ELF-1 (cell line): Measurements from ENCODE around the gene ADAP1.
"Not testable (repeated sequence)": the region's sequence is repeated elsewhere in the genome, so short reads cannot be mapped to it uniquely, and the experiment has no call there.

Experiments used
- DNase-seq: peaks from one replicate; pipeline ENCODE4 v3.0.0-alpha.2; 2016; ENCODE audit warnings: low read depth, low spot score

The ADAP1 gene

DNA sequence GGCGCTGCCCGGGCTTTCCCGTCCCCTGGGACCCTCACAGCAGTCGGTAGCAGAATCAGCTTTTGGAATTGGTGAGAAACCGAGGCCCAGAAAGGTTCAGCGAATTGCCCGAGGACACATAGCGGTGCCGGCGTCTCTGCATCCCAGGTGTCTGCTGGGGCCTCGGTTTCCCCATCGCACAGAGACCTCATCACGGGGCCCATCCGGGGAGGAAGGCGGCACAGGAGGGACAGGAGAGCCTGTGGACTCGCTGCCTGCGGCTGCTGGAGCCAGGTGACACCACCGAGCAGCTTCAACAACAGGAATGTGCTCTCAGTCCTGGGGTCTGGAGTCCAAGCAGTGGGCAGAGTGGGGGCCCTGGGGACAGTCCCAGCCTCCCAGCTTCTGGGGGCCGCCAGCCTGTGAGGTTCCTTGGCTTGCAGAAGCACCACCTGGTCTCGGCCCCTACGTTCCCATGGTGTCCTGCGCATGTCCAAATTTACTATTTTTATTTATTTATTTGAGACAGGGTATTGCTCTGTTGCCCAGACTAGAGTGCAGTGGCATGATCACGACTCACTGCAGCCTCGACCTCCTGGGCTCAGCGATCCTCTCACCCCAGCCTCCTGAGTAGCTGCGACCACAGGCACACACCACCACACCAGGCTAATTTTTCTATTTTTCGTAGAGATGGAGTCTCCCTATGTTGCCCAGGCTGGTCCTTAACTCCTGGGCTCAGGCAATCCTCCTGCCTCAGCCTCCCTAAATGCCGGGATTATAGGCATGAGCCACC lies 21.4 kb upstream of the ADAP1 start:
- DNase-seq: no peak

DNA sequence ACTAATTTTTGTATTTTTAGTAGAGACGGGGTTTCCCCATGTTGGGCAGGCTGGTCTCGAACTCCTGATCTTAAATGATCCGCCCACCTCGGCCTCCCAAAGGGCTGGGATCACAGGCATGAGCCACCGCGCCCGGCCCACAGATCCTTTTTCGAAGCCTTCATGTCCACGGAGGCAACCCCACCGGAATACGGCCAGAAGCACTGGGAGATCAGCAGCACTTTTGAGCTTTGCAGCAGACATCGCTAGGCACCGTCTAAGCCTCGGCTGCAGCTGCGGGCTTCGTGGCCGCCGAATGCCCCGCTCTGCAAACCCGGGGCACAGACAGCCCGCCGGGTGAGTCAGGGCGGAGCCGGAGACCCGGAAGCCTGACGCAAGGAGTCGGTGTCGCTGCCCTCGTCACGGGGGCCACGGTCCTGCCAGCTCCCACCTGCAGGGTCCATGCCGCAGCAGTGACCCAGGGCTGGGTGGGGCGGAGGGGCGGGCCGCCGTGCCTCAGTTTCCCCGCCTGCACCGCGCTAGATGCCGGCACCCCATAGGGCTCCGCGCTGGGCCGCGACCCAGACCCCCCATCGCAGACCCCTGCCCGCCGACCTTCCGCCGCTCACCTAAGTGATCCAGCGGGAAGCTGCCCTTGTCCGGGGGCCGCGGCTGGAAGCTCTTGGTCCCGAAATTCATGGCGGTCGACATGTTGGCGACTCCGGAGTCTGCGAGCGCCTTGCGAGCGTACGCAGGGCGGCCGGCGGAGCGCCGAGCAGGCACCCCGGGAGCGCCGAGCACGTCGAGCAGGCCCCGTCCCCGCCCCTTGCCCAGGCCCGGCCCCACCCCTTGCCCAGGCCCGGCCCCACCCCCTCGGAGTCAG lies 20.6 kb upstream of the ADAP1 start, which contains the start of gene COX19:
TSS of gene COX19 (minus strand) at position 730 of the 862 bp plus-strand sequence. CDS start at position 690, 40 bp downstream.
- peak; percentile 82 for DNase-seq

DNA sequence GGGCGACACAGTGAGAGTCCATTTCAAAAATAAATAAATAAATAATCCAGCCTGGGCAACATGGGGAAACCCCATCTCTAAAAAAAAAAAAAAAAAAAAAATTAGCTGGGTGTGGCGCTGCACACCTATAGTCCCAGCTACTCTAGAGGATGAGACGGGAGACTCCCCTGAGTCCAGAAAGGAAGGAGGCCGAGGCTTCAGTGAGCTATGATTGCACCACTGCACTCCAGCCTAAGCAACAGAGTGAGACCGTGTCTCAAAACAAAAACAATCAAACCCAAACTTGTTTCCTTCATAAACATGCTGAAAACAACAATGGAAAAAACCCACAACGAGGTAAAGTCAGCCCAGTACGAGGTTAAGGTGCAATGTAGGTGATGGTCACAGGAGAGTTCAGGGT lies 19.7 kb upstream of the ADAP1 start:
- no peak for DNase-seq

DNA sequence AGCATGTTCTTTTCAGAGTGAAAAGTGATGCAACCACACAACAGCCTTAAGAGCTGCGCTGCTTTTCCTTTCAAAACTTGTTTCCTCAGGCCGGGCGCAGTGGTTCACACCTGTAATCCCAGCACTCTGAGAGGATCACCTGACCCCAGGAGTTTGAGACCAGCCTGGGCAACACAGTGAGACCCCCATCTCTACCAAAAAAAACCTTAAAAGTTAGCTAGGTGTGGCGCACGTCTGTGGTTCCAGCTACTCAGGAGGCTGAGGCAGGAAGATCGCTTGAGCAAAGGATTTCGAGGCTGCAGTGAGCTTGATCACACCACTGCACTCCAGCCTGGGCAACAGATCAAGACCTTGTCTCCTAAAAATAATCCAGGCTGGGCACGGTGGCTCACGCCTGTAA lies 18.8 kb upstream of the ADAP1 start:
- no peak for DNase-seq

DNA sequence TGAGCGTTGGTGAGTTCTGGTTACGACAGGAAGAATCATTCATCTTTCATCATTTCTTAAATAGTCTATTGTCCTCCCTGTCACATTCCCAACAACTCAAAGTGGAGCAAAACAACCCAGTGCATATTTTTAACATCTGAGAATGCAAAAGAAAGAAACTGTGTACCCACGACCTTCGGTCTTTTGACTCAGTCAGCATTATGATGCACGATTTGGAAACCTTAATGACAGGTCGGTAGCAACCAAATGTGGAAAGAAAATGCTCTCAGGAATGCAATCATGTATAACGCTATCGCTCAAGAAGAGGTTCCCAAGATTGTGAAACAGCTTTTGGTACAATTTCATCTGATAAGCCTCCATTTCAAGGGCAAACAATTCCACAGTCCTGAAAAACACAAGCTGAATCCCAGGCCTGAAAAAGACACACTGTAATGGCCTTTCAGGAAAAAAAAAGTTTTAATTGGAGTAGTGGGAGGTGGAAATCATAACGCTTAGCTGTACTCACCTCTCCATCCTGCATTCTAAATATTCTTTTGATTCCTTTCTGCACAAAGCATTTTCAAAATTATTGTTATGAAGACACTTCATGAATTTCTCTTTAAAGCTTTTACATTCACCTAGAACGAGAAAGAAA lies 18.3 kb upstream of the ADAP1 start:
- no peak for DNase-seq

DNA sequence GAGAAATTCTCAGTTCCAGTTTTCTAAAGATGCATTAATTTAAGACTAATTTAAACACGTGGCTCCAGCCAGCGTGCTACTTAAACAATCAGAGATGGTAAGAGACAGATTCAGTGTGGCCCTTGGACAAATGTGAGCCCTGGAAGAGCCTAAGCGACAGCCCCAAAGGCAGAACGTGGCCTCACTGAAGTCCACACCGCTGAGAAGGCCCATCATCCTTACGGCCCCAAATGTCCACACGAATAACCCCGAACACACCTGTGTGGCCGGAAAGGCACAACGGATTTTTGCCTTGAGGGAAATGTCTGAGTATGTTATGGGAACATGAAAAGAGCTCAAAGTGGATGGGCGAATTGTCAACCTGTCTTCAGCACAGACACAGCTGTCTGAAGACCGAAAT lies 17.6 kb upstream of the ADAP1 start:
- DNase-seq: no peak

DNA sequence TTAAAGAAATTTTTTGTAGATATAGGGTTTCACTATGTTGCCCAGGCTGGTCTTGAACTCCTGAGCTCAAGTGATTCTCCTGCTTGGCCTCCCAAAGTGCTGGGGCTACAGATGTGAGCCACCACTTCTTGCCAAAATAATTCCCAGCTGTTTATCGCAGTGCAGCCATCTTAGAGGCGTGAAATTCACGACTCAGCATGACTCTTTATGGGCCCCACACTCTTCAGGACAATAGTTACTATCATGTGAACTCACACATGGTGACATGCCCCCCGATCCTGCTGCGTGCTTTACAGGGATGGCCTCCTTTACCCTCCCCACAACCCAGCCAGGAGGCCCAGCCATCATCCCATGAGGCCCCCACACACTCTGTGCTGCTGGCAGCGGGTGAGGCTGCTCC lies 16.3 kb upstream of the ADAP1 start:
- DNase-seq: no peak

DNA sequence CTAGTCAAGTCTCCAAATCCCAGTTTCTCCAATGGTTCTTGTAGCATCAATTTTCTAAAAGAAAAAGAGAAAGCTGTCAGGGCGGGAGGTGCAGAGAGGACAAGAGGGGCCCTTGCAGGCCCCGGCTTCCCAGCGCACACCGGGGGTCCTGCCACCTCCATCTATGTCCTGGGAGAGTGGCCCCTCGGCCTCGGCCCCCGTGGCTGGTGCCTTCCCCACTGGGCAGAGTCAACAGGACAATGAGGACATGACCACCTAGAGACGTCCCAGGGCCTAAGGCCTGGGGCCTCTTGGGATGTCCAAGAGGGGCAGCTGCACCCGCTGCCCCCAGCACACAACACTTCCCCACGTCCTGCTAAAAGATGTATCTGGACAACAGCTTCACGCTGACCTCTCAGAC lies 14.9 kb upstream of the ADAP1 start:
- no peak for DNase-seq

DNA sequence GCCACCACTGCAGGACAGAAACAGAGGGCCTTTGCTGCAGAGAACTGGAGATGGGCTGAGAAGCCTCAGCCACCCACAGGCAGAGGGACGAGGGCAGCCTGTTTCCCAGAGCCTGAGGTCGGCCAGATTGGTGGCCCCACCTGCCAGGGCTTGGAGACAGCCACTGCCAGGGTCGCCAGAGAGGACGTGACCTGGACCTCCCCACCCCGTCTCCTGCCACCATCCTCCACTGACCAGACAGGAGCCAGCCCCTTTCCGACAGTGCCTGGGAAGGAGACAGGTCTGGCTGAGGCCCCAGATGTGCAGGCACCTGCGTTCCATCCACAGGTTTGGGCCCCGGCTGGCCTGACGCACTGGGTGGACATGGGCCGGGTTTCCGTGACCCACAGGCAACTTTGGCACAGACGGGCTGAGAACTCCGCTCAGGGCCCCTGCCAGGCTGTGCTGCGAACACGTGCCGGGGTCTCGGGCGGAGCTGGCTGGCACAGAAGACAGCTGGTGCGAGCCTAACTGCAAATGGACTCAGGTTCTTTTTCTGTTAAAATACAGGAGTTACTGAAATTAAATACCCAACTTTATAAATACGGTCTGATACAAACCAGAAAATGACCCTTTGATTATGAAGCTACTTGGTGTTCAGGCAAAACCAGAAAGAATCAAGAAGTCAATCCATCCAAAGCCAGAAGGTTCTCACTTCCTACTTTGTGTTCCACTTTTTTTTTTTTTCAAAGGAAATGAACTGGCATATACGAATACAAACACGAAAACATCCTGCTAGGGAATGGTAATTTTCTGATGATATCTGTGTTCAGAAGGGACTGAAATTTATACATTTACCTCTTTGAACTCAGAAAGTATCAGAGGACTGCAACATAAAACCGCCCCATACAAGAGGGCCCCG lies 14.0 kb upstream of the ADAP1 start:
- DNase-seq: no peak

DNA sequence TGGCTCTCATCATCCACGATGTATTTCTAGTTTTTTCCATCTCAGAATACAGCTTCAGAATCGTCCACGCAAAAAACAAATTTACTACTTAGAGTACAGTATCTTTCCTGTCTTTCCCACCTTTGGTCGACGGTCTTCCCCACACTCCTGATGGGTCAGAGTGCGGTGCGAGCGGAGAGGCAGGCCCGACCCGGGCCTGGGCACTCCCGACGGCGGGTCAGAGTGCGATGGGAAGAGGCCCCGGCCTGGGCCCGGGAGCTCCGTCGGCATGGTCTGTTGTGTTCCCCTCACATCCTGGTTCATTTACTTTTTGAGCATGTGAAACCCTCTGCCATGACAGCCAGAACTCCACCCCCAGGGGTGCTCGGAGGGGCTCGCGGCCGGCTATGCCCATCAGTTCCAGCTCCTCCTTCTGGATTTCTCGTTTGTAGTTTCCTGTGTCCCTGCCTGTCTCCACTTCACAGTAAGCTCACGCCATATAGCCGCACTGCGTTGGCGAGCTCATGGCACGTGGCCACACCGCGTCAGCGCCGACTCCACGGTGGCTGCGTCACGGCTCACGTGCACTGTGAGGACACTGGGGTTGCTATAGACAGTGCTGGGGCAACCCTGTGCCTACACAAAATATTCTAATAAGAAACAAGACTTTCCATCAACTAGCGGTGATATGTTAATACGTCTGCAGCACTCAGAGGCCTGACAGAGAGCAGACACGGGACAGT lies 13.0 kb upstream of the ADAP1 start:
- DNase-seq: no peak

DNA sequence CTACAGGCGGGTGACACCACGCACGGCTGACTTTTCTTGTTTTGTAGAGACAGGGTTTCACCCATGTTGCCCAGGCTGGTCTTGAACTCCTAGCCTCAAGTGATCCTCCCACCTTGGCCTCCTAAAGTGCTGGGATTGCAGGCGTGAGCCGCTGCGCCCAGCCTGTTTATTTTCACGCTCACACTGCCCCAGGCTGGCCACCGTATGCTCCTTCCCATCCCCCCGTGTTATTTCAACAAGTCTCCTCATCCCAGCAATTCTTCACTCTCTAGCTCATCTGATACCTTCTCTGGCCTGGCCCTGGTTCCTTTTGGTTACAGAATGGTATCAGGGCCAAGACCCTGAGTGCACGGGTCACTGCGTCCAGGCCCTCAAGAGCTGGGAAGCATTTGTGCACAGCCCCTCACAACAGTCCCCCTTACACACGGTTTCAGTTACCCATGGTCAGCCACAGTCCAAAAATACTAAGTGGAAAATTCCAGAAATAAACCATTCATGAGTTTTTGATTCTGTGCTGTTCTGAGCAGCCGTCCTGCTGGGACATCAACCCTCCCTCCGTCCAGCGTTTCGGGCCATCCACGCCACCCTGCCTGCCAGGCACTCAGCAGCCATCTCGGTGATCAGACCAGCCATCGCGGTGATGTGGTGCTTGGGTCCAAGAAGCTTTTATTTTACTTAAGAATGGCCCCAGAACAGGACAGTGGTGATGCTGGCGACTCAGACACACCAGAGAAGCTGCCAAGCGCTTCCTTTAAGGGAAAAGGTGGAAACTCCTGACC lies 12.0 kb upstream of the ADAP1 start:
- DNase-seq: no peak

DNA sequence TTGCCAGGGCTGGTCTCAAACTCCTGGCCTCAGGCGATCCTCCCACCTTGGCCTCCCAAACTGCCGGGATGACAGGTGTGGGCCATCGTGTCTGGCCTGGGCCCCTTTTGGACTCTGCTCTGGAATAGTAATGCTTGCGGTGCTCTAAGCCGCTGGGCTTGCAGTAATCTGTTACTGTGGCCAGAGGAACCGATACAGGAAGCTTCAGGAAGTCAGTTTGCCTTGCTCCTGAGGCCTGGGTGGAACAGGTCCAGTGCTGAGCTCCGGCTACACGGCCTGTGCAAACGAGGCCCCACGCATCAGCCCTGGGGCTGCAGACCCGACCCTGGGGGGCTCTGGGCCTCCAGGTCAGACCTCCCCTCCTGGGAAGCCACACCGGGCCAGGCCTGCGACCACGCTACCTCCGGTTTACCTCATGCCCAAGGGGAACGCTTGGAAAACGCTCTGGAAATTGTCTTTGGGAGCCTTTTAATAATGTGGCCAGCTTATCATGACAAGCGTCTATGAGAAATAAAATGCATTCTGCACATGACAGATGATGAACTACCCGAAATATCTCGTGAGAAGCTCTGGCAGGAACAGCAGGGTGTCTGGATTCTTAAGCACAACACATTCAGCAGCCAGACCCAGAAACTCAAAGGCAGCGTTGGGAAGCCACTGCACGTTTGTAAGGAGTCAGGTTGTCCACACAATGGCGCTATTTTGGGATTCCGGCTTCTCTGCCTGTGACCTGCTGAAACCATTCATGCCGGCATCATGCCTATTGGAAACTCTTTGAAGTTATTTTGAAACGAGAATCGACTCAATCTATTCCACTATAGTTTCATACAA lies 10.1 kb upstream of the ADAP1 start:
- DNase-seq: peak; percentile 67

DNA sequence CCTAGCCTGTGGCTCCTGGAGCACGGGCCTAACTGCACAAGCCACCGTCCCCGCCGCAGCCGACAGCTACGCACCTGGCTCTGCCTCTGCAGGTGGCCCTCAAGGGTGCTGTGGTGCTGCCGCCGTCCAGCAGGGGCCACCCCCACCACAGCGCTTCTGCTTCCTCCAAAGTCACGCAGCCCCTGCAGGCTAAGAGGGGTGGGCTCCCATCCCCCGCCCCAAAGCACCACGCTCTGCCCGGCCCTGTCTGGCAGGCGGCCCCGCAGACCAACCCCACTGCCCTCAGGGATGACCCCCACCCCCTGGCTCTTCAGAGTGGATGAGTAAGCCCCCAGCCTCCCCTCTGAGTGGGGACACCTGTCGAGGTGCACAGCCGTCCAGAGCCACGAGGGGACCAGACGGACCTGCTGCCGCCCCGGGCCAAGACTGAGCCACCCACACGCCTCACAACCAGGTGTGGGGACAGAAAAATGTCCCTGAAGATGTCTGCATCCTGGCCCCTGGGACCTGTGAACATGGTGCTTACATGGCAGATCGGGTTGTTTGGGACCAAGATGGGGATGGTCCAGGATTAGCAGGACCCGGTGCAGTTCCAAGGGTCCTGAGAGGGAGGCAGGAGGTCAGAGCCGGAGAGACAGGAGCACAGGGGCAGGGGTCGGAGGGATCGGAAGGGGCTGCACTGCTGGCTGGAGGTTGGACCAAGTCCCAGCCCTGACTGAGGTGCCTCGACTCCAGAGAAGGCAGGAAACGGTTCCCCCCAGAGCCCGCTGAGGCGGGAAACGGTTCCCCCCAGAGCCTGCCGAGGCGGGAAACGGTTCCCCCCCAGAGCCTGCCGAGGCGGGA lies 9.0 kb upstream of the ADAP1 start:
- no peak for DNase-seq

DNA sequence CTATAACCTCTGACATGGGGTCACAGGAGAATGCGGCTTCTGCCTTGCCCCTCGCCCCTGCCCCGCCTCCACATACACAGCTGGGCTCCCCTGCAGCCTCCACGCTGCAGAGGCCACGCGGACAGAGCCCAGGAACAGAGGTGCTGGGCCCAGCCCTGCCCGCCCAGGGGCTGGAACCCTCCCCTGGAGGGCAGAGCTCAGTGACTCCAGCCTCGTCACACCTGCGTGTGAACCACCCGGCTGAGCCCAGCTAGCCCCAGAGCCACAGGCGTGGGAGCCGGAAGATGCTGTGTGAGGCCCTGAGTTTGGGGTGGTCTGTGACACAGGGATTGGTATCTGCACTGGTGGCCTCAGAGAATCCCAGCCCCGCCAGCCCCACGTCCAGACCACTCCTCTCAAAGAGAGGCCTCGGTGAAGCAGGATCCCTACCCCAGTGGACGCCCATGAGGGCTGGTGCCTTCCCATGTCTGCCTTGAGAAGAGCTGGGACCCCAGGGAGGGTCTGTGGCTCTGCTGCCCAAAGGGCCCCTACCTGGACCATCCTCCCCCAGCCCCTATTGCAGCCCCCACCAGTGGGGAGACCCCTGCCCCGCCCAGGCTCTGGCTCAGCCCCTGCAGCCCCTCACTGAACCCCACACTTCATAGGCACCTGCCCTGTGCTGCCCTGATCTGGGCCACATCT lies 8.1 kb upstream of the ADAP1 start:
- DNase-seq: no peak

DNA sequence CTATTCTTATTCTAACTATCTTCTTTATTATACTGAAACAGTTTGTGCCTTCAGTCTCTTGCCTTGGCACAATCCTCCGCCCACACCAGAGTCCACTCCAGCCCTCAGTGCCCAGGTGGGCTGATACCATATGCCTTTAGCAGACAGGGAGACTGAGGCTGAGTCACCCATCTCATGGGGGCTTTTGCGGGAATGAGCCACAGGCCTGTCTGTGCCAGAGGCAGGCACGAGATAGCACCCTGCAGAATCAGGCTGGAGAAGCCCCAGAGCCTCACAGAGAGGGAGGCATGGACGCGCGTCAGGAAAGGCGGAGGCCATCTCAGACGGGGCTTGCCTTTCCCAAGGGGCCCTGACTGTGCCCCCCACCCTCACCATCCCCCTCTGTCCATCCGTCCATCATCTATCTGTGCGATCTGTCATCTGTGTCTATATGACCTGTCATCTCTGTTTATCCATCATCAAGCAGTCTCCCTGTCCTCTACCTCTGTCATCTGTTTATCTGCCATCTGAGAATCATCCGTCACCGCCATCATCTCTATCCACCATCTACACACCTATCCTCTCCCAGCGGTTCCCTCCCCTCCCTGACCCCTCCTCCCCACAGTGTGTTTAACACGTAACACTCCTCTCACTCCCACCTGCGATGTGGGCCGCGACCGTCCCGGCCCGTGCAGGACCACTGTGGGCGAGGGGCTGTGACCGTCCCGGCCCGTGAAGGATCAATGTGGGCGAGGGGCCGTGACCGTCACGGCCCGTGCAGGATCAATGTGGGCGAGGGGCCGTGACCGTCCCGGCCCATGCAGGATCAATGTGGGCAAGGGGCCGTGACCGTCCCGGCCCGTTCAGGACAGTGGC lies 7.3 kb upstream of the ADAP1 start:
- no peak for DNase-seq

DNA sequence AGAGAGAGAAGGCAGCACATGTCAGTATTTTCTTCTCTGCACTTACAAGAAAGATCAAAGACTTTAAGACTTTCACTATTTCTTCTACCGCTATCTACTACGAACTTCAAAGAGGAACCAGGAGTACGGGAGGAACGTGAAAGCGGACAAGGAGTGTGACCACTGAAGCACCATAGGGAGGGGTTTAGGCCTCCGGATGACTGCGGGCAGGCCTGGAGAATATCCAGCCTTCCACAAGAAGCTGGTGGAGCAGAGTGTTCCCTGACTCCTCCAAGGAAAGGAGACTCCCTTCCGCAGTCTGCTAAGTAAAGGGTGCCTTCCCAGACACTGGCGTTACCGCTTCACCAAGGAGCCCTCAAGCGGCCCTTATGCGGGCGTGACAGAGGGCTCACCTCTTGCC lies 6.5 kb upstream of the ADAP1 start:
- DNase-seq: not testable (repeated sequence)
